ENCODE data around the gene A2M.

A2M gene

GRCh38 chr12:9071969-9072368, 43.8 kb downstream of the A2M start:
- no peak overlapping the region for H3K4me3 ChIP-seq (ENCODE audit: low read depth, low read length)
- TF ChIP-seq CTCF (IDR thresholded peaks at IDR 0.05; ENCODE audit: low read depth, low read length): no peak

- no peak for TF ChIP-seq CTCF (IDR thresholded peaks at IDR 0.05; ENCODE audit: low read depth, low read length)
Observed at GRCh38 chr12:9071518-9071917, 44.2 kb downstream of the A2M start.

GRCh38 chr12:9070351-9070750, 45.4 kb downstream of the A2M start:
- TF ChIP-seq CTCF (IDR thresholded peaks at IDR 0.05; ENCODE audit: low read depth, low read length): no peak
- H3K4me3 ChIP-seq (ENCODE audit: low read depth, low read length): no peak overlapping the region

More at GRCh38 chr12:9071518-9071917, 44.2 kb downstream of the A2M start:
- H3K4me3 ChIP-seq (ENCODE audit: low read depth, low read length): no peak overlapping the region

GRCh38 chr12:9068600-9068999, 47.1 kb downstream of the A2M start:
- no peak for TF ChIP-seq CTCF (IDR thresholded peaks at IDR 0.05; ENCODE audit: low read depth, low read length)
- no peak overlapping the region for H3K4me3 ChIP-seq (ENCODE audit: low read depth, low read length)

- no peak overlapping the region for H3K4me3 ChIP-seq (ENCODE audit: low read depth, low read length)
- no peak for TF ChIP-seq CTCF (IDR thresholded peaks at IDR 0.05; ENCODE audit: low read depth, low read length)
Observed at GRCh38 chr12:9068086-9068485, 47.6 kb downstream of the A2M start.

- no peak for TF ChIP-seq CTCF (IDR thresholded peaks at IDR 0.05; ENCODE audit: low read depth, low read length)
- no peak overlapping the region for H3K4me3 ChIP-seq (ENCODE audit: low read depth, low read length)
Observed at GRCh38 chr12:9066755-9067423, 48.8 kb downstream of the A2M start.

- no peak for TF ChIP-seq CTCF (IDR thresholded peaks at IDR 0.05; ENCODE audit: low read depth, low read length)
Observed at GRCh38 chr12:9066183-9066623, 49.5 kb downstream of the A2M start.

More at GRCh38 chr12:9066183-9066623, 49.5 kb downstream of the A2M start:
- no peak overlapping the region for H3K4me3 ChIP-seq (ENCODE audit: low read depth, low read length)

All from WI38 (cell line).